Gastrocnemius medialis (tissue), 4 donors: ENCODE measurements around the gene INSIG1.

Experiments
- CTCF ChIP-seq, 5 experiments: fragments of 450-650 bp in 3 of 5; fragments of 200-600 bp in 2 of 5; sonication (generic) in 2 of 5; IDR thresholded peaks in 4 of 5; conservative IDR thresholded peaks in 1 of 5; 1 replicate in 4 of 5; 2 replicates in 1 of 5; pipeline ENCODE4 v1.5.1; 2016 to 2019; ENCODE audit warnings: antibody characterized with exemption in 5 of 5, mild to moderate bottlenecking in 3 of 5, moderate library complexity in 3 of 5
- POLR2A ChIP-seq, 2 donors: fragments of 450-650 bp; IDR thresholded peaks; one replicate each; pipeline ENCODE4 v1.6.1; 2017; ENCODE audit warnings: antibody characterized with exemption in 2 of 2, mild to moderate bottlenecking in 2 of 2, moderate library complexity in 2 of 2

GRCh38 chr7:155281398-155281969, 16.2 kb upstream of the INSIG1 start:
- TF ChIP-seq CTCF (IDR thresholded peaks at IDR 0.05 in 4 of 5, conservative IDR thresholded peaks at IDR 0.05 in 1 of 5) (no peak), POLR2A (IDR thresholded peaks at IDR 0.05) (no peak)
